Trophoblast cell (in vitro differentiated cells and primary cell): ENCODE measurements around the gene FOXA3.

ENCODE experiments used
- DNase-seq, 2 donors: peaks; one replicate each; pipeline ENCODE4 v3.0.0-alpha.2; 2016
- H2AFZ ChIP-seq: 2 replicates; pipeline ENCODE4 v1.6.1; 2013; ENCODE audit warnings: low read length, moderate library complexity, mild to moderate bottlenecking; ENCODE audit not compliant: insufficient read depth, poor library complexity
- H2AK5ac ChIP-seq: 2 replicates; pipeline ENCODE4 v1.6.1; 2013; ENCODE audit warnings: mild to moderate bottlenecking, low read length
- H2BK120ac ChIP-seq: 2 replicates; pipeline ENCODE4 v1.6.1; 2013; ENCODE audit warnings: low read length, mild to moderate bottlenecking, moderate library complexity; ENCODE audit not compliant: insufficient read depth, poor library complexity
- H2BK12ac ChIP-seq: 2 replicates; pipeline ENCODE4 v1.6.1; 2013; ENCODE audit warnings: mild to moderate bottlenecking, low read length, moderate library complexity
- H2BK5ac ChIP-seq: 2 replicates; pipeline ENCODE4 v1.6.1; 2013; ENCODE audit warnings: low read length, low read depth, moderate library complexity, mild to moderate bottlenecking; ENCODE audit not compliant: poor library complexity
- H3K14ac ChIP-seq: 2 replicates; pipeline ENCODE4 v1.6.1; 2013; ENCODE audit warnings: mild to moderate bottlenecking, low read length
- H3K18ac ChIP-seq: 2 replicates; pipeline ENCODE4 v1.6.1; 2013; ENCODE audit warnings: mild to moderate bottlenecking, low read length
- H3K23ac ChIP-seq: 2 replicates; pipeline ENCODE4 v1.6.1; 2013; ENCODE audit warnings: low read length
- H3K27ac ChIP-seq: 2 replicates; pipeline ENCODE4 v1.5.1; 2013; ENCODE audit warnings: low read depth, mild to moderate bottlenecking, inconsistent platforms, low read length, moderate library complexity
- H3K27me3 ChIP-seq: 2 replicates; pipeline ENCODE4 v1.6.1; 2013; ENCODE audit warnings: inconsistent platforms, mild to moderate bottlenecking, low read length, moderate library complexity; ENCODE audit not compliant: insufficient read depth
- H3K36me3 ChIP-seq, 2 experiments: 1 replicate in 1 of 2; 2 replicates in 1 of 2; pipeline ENCODE4 v1.6.1; 2013; ENCODE audit warnings: low read length in 2 of 2, mild to moderate bottlenecking in 2 of 2, moderate library complexity in 1 of 2; ENCODE audit not compliant: insufficient read depth in 2 of 2, control insufficient read depth in 1 of 2
- H3K4ac ChIP-seq: 2 replicates; pipeline ENCODE4 v1.6.1; 2013; ENCODE audit warnings: low read depth, mild to moderate bottlenecking, low read length, moderate library complexity
- H3K4me1 ChIP-seq, 2 experiments: 1 replicate in 1 of 2; 2 replicates in 1 of 2; pipeline ENCODE4 v1.6.1; 2013; ENCODE audit warnings: low read length in 2 of 2, mild to moderate bottlenecking in 2 of 2, moderate library complexity in 1 of 2; ENCODE audit not compliant: insufficient read depth in 2 of 2, control insufficient read depth in 1 of 2
- H3K4me2 ChIP-seq: 2 replicates; pipeline ENCODE4 v1.6.1; 2013; ENCODE audit warnings: inconsistent platforms, mild to moderate bottlenecking, low read length, moderate library complexity
- H3K4me3 ChIP-seq: 2 replicates; pipeline ENCODE4 v1.5.1; 2013; ENCODE audit warnings: mild to moderate bottlenecking, low read depth, low read length, inconsistent platforms
- H3K79me1 ChIP-seq: one replicate; pipeline ENCODE4 v1.6.1; 2013; ENCODE audit warnings: low read length
- H3K79me2 ChIP-seq: 2 replicates; pipeline ENCODE4 v1.6.1; 2013; ENCODE audit warnings: low read length, mild to moderate bottlenecking; ENCODE audit not compliant: control insufficient read depth, insufficient read depth, poor library complexity
- H3K9ac ChIP-seq: 2 replicates; pipeline ENCODE4 v1.6.1; 2013; ENCODE audit warnings: mild to moderate bottlenecking, low read length
- H3K9me3 ChIP-seq: 2 replicates; pipeline ENCODE4 v1.6.1; 2013; ENCODE audit warnings: low read depth, mild to moderate bottlenecking, control low read depth, inconsistent platforms, low read length; ENCODE audit not compliant: insufficient read depth
- H4K12ac ChIP-seq: 2 replicates; pipeline ENCODE4 v1.6.1; 2013; ENCODE audit warnings: low read depth, mild to moderate bottlenecking, low read length, moderate library complexity
- H4K8ac ChIP-seq: 2 replicates; pipeline ENCODE4 v1.6.1; 2013; ENCODE audit warnings: low read depth, mild to moderate bottlenecking, low read length, moderate library complexity
- H4K91ac ChIP-seq: one replicate; pipeline ENCODE4 v1.6.1; 2013; ENCODE audit warnings: low read depth, mild to moderate bottlenecking, low read length, moderate library complexity
- WGBS: extraction: QIAGEN DNeasy Blood & Tissue Kit; methylation state at CpG from one replicate; pipeline ENCODE4 v1.1.7; 2013; ENCODE audit warnings: missing lambda C conversion rate; ENCODE audit not compliant: insufficient read length, insufficient coverage; ENCODE audit errors: extremely low coverage; 5-methylcytosine and 5-hydroxymethylcytosine counted together

Gene FOXA3

DNA sequence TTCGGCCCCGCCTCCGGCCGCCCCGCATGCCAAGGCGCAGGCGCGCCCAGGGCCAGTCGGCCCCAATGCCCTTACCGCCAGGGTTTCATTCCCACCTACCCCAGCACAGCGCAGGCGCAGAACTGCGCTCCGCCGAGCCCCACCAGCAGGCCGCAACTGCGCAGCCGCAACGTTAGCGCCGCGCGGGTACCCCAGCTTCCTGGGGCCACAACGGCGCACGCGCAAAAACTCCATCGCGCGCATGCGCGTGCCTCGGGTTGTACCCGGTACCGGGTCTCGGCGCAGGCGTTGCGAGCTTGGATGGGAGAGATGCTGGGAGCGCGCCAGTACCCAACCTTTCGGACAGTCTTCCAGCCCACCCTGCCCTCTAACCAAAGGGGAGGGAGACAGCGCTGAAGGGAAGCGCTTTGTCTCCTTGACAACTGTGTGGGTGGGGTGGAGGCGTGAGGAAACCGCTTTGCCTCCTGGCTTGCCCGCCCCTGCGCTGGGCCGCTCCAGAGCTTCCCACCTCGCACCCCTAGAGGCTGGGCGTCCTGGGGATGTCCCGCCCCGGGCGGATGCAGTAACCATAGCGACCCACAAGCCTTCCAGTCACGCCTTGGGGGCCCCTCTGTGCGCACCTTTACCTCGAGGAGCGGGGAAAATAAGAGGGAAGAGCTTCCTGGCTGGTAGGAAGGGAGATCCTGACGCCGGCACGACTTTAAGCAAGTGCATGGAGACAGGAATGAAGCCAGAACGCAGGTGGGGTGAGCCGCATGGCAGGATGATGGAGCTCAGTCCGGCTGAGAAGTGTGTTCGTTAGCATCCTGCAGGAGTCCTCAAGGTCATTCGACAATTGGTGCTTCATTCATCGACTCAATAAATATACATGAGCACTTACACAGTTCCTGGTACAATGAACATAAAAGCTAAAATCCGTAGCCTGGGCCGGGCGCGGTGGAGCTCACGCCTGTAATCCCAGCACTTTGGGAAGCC is 38.8 kb downstream of the FOXA3 start:
- Histone ChIP-seq H3K79me2 (peaks cover 5% of the 10 kb centered on the region), H3K27ac (peak overlapping the region; percentile 37)

DNA sequence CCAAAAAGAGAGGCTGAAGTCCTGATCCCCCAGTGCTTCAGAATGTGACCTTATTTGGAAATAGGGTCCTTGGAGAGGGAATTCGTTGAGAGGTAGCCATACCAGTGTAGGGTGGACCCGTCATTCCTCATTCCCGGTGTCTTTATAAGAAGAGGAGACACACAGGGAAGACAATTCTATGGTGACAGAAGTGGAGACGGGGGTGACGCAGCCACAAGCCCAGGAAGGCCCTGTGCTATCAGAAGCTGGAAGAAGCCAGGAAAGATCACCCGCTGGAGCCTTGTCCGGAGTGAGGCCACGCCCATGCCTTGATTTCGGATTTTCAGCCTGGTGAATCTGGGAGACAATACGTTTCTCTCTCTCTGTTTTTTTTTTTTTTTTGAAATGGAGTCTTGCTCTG is 40.9 kb downstream of the FOXA3 start:
- no peak overlapping the region for H4K8ac ChIP-seq

More for the DNA sequence above, 38.8 kb downstream of the FOXA3 start:
- Histone ChIP-seq H2AFZ (peak overlapping the region; percentile 60), H3K79me1 (peaks cover 7% of the 10 kb centered on the region), H2BK12ac (no peak overlapping the region), H3K4me2 (peak overlapping the region; percentile 87), H3K4me3 (peak overlapping the region; percentile 72), H3K27me3 (no peaks in the 10 kb centered on the region), H3K4ac (no peak overlapping the region), H3K36me3 (peaks cover 6 to 11% of the 10 kb centered on the region in 2 experiments), H3K23ac (no peak overlapping the region), H4K12ac (peak overlapping the region; percentile 36), H3K4me1 (peaks cover 5 to 6% of the 10 kb centered on the region in 2 experiments), H4K8ac (peak overlapping the region; percentile 60), H3K9ac (peak overlapping the region; percentile 20), H4K91ac (peak overlapping the region; percentile 1), H3K9me3 (no peaks in the 10 kb centered on the region), H3K18ac (peak overlapping the region; percentile 15), H3K14ac (peak overlapping the region; percentile 16), H2BK120ac (no peak overlapping the region), H2BK5ac (no peak overlapping the region), H2AK5ac (no peak overlapping the region)
- WGBS = no CpG with 5 or more reads among the region's 73 CpGs
- peak; percentile 98 to 100 for DNase-seq

DNA sequence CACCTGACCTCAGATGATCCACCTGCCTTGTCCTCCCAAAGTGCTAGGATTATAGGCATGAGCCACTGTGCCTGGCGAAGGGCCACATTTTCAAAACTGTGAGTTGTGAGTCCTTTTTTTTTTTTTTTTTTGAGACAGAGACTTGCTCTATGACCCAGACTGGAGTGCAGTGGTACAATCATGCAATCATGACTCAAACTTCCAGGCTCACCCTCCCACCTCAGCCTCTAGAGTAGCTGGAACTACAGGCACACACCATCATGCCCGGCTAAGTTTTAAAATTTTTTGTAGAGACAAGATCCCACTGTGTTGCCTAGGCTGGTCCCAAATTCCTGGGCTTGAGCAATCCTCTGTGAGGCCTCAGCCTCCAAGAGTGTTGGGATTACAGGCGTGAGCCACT is 42.1 kb downstream of the FOXA3 start:
- no CpG with 5 or more reads among the region's 3 CpGs for WGBS
- peak; percentile 86 to 91 for DNase-seq
- H2BK5ac ChIP-seq = no peak overlapping the region

More for the DNA sequence above, 40.9 kb downstream of the FOXA3 start:
- Histone ChIP-seq H2BK120ac (no peak overlapping the region), H3K79me1 (peaks cover 7% of the 10 kb centered on the region), H3K4ac (no peak overlapping the region), H4K91ac (no peak overlapping the region), H2BK12ac (no peak overlapping the region), H3K4me2 (no peak overlapping the region), H3K4me1 (peaks cover 5 to 6% of the 10 kb centered on the region in 2 experiments), H2BK5ac (no peak overlapping the region), H3K27me3 (no peaks in the 10 kb centered on the region), H3K9me3 (no peaks in the 10 kb centered on the region), H2AK5ac (no peak overlapping the region), H3K14ac (no peak overlapping the region), H3K18ac (no peak overlapping the region), H4K12ac (no peak overlapping the region), H2AFZ (no peak overlapping the region), H3K79me2 (peaks cover 5% of the 10 kb centered on the region), H3K36me3 (peaks cover 0 to 2% of the 10 kb centered on the region in 2 experiments), H3K27ac (no peak overlapping the region), H3K23ac (no peak overlapping the region), H3K4me3 (no peak overlapping the region), H3K9ac (no peak overlapping the region)
- peak; percentile 90 to 95 for DNase-seq
- no CpG with 5 or more reads among the region's 10 CpGs for WGBS

DNA sequence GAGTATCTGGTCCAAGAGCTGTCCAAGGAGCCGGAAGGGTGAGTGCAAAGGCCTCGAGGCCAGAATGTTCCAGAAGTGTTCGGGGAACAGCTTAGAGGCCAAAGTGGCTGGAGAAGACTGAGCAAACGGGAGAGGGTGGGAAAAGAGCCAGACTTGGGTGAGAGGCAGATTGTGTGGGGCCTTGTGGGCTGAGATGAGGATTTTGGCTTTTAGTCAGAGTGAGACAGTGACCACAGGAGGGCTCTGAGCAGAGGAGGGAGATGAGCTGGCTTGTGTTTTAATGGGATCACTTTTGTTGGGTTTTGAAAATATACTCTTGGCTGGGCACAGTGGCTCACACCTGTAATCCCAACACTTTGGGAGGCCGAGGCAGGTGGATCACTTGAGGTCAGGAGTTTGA is 44.8 kb downstream of the FOXA3 start:
- H3K18ac ChIP-seq = no peak overlapping the region
- WGBS = no CpG with 5 or more reads among the region's 5 CpGs
- H2BK120ac ChIP-seq = no peak overlapping the region
- H3K27me3 ChIP-seq = no peaks in the 10 kb centered on the region
- no peak overlapping the region for H4K91ac ChIP-seq
- no peak for DNase-seq
- H3K14ac ChIP-seq = no peak overlapping the region
- no peak overlapping the region for H3K4me3 ChIP-seq
- no peak overlapping the region for H3K9ac ChIP-seq
- H3K4me1 ChIP-seq = no peaks in the 10 kb centered on the region
- H3K79me2 ChIP-seq = no peaks in the 10 kb centered on the region
- no peak overlapping the region for H2BK5ac ChIP-seq
- H3K79me1 ChIP-seq = no peaks in the 10 kb centered on the region
- H3K4ac ChIP-seq = no peak overlapping the region
- no peak overlapping the region for H3K23ac ChIP-seq
- no peak overlapping the region for H3K27ac ChIP-seq
- no peak overlapping the region for H4K8ac ChIP-seq
- no peaks in the 10 kb centered on the region for H3K9me3 ChIP-seq
- H2AFZ ChIP-seq = no peak overlapping the region
- H2BK12ac ChIP-seq = no peak overlapping the region
- no peak overlapping the region for H2AK5ac ChIP-seq
- no peak overlapping the region for H4K12ac ChIP-seq
- H3K36me3 ChIP-seq = no peaks in the 10 kb centered on the region
- H3K4me2 ChIP-seq = no peak overlapping the region

More for the DNA sequence above, 42.1 kb downstream of the FOXA3 start:
- Histone ChIP-seq H3K27me3 (no peaks in the 10 kb centered on the region), H2AK5ac (no peak overlapping the region), H3K18ac (no peak overlapping the region), H2BK120ac (no peak overlapping the region), H4K8ac (no peak overlapping the region), H2BK12ac (no peak overlapping the region), H3K4ac (no peak overlapping the region), H3K4me1 (peaks cover 5 to 6% of the 10 kb centered on the region in 2 experiments), H3K27ac (no peak overlapping the region), H4K12ac (no peak overlapping the region), H3K9me3 (no peaks in the 10 kb centered on the region), H2AFZ (no peak overlapping the region), H3K36me3 (no peaks in the 10 kb centered on the region), H3K23ac (no peak overlapping the region), H4K91ac (no peak overlapping the region), H3K79me2 (peaks cover 5% of the 10 kb centered on the region), H3K4me2 (no peak overlapping the region), H3K9ac (no peak overlapping the region), H3K79me1 (peaks cover 7% of the 10 kb centered on the region), H3K14ac (no peak overlapping the region), H3K4me3 (no peak overlapping the region)
